CD4-positive, CD25-positive, alpha-beta regulatory T cell (primary cell): ENCODE results near the gene FAM83B. TPM values are rescaled to one million over a fixed set of nuclear protein-coding genes. Genes with fewer than 3 reads are reported as not detected.

ENCODE experiments used
- ATAC-seq, 2 donors: fragments of 150-1000 bp; cut with Tn5 transposase; one replicate each; pipeline ENCODE4 v1.10.0; 2021; ENCODE audit warnings: low read depth in 2 of 2, moderate number of reproducible peaks in 2 of 2, moderate library complexity in 1 of 2
- DNase-seq, 3 donors: peaks; one replicate each; pipeline versions ENCODE4 v3.0.0 to v3.0.0-alpha.2; 2012 to 2022; ENCODE audit warnings: mixed read lengths in 1 of 3
- H3K27ac ChIP-seq: one replicate; pipeline ENCODE4 v1.7.0; 2013; ENCODE audit warnings: mild to moderate bottlenecking, low read length; ENCODE audit not compliant: insufficient read depth, poor library complexity, severe bottlenecking
- H3K27me3 ChIP-seq: one replicate; pipeline ENCODE4 v1.7.0; 2013; ENCODE audit warnings: low read length; ENCODE audit not compliant: control insufficient read depth, insufficient read depth
- H3K36me3 ChIP-seq: one replicate; pipeline ENCODE4 v1.7.0; 2013; ENCODE audit warnings: mild to moderate bottlenecking, low read length, moderate library complexity; ENCODE audit not compliant: control insufficient read depth, insufficient read depth
- H3K4me1 ChIP-seq: 2 replicates; pipeline ENCODE4 v1.7.0; 2013; ENCODE audit warnings: mild to moderate bottlenecking, low read length; ENCODE audit not compliant: insufficient read depth, control insufficient read depth, poor library complexity, severe bottlenecking
- H3K4me3 ChIP-seq: one replicate; pipeline ENCODE4 v1.7.0; 2013; ENCODE audit warnings: low read depth, mild to moderate bottlenecking, low read length, moderate library complexity
- H3K9me3 ChIP-seq, 2 experiments: 1 replicate in 1 of 2; 2 replicates in 1 of 2; pipeline ENCODE4 v1.7.0; 2013; ENCODE audit warnings: low read length in 2 of 2, mild to moderate bottlenecking in 1 of 2, moderate library complexity in 1 of 2; ENCODE audit not compliant: control insufficient read depth in 2 of 2
- H3K27ac Mint-ChIP-seq, 3 donors: one replicate each; pipeline ENCODE4 v1.8.0; 2020 to 2022; ENCODE audit warnings: mild to moderate bottlenecking in 3 of 3, mixed read lengths in 3 of 3, moderate library complexity in 2 of 3
- H3K27me3 Mint-ChIP-seq: one replicate; pipeline ENCODE4 v1.8.0; 2022; ENCODE audit warnings: mild to moderate bottlenecking, mixed read lengths
- H3K36me3 Mint-ChIP-seq: one replicate; pipeline ENCODE4 v1.8.0; 2020; ENCODE audit warnings: mixed read lengths
- H3K4me1 Mint-ChIP-seq, 4 donors: one replicate each; pipeline ENCODE4 v1.8.0; 2020 to 2022; ENCODE audit warnings: mixed read lengths in 4 of 4, mild to moderate bottlenecking in 1 of 4
- H3K4me3 Mint-ChIP-seq, 4 donors: one replicate each; pipeline ENCODE4 v1.8.0; 2020 to 2022; ENCODE audit warnings: mild to moderate bottlenecking in 4 of 4, mixed read lengths in 4 of 4, moderate library complexity in 3 of 4
- H3K9me3 Mint-ChIP-seq, 7 donors: one replicate each; pipeline ENCODE4 v1.8.0; 2020 to 2022; ENCODE audit warnings: mixed read lengths in 7 of 7, mild to moderate bottlenecking in 3 of 7, moderate library complexity in 2 of 7
- polyA plus RNA-seq, 4 donors: library from polyadenylated mRNA; unstranded; fragments of 300-500 nt; fragmentation: Illumina TruSeq; gene quantifications; one replicate each; pipeline ENCODE4 v1.2.3, GENCODE V29; 2021
- total RNA-seq: library from RNA; stranded (reverse); gene quantifications from one replicate; pipeline ENCODE4 v1.2.3, GENCODE V29; 2022

FAM83B gene
- total and polyA plus RNA-seq, 5 donors from 2014 or later = not detected

DNA sequence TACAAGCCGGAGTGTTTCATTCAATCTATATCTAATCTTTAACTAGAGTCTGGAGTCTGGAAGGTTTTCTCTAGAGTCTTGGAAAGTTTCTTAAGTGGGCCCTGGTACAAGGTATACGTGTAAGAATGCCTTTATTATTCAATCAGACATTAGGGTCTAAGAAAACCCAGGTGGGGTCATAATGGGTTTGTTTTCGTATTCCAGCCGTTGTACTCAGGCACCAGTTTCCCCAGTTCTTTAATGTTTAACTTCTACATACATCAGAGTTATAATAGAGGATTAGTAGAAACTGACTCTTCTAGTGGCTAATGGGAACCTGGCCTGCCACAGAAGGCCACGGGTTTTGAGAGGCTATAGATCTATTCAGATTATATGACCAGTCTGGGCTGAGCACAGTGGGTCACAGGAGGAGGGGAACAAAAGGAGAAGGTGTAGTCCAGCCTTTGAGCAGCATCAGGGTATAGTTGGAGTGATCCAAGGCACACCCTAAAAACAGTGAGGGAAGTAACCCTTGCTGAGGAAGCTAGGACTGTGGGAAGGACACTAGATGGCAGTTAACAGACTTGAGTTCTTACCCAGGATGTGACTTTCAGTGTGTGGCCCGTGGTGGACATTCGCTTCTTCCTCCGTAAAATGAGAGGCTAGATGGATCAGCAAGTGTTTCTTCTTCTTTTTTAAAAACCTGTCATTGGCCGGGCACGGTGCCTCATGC lies 15.5 kb downstream of the FAM83B start:
- H3K36me3 ChIP-seq = no peaks in the 10 kb centered on the region
- no peaks in the 10 kb centered on the region for H3K27me3 Mint-ChIP-seq
- no peak overlapping the region for H3K27ac Mint-ChIP-seq
- H3K4me1 ChIP-seq = no peaks in the 10 kb centered on the region
- H3K36me3 Mint-ChIP-seq = no peaks in the 10 kb centered on the region
- H3K27ac ChIP-seq = no peak overlapping the region
- no peak overlapping the region for H3K4me3 ChIP-seq
- DNase-seq = no peak
- H3K9me3 Mint-ChIP-seq = peaks cover 2 to 7% (median 5%) of the 10 kb centered on the region in 7 donors
- no peaks in the 10 kb centered on the region for H3K27me3 ChIP-seq
- no peaks in the 10 kb centered on the region for H3K4me1 Mint-ChIP-seq
- H3K4me3 Mint-ChIP-seq = no peak overlapping the region
- peaks cover 0 to 1% of the 10 kb centered on the region in 2 experiments for H3K9me3 ChIP-seq
- no peak for ATAC-seq

DNA sequence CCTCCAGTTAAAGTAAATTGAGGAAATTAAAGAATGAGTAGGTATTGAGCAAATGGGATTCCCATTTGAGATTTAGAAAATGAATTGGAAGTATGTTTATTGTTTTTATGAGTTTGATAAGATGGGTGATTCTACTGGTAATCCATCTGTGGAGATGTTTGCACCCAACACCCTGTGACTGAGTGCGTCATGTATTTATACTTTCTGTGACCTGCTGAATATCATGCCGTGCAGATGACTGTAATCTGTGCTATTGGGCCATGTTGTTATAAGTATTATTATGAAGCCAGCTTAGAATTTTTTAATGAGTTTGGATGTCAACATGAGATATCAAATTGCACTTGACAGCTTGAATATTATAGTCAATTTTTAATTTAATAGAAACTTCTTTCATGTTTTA lies 17.7 kb downstream of the FAM83B start:
- H3K36me3 ChIP-seq = no peaks in the 10 kb centered on the region
- H3K27me3 ChIP-seq = no peaks in the 10 kb centered on the region
- H3K36me3 Mint-ChIP-seq = no peaks in the 10 kb centered on the region
- H3K27ac Mint-ChIP-seq = no peak overlapping the region
- H3K9me3 Mint-ChIP-seq = peaks cover 2 to 8% (median 3%) of the 10 kb centered on the region in 7 donors
- H3K27me3 Mint-ChIP-seq = peaks cover 4% of the 10 kb centered on the region
- peaks cover 0 to 3% (median 0%) of the 10 kb centered on the region in 4 donors for H3K4me1 Mint-ChIP-seq
- no peak overlapping the region for H3K4me3 ChIP-seq
- ATAC-seq (no peak), DNase-seq (no peak)
- H3K4me3 Mint-ChIP-seq = no peak overlapping the region
- no peaks in the 10 kb centered on the region for H3K4me1 ChIP-seq
- H3K27ac ChIP-seq = no peak overlapping the region
- H3K9me3 ChIP-seq = peaks cover 0 to 1% of the 10 kb centered on the region in 2 experiments

DNA sequence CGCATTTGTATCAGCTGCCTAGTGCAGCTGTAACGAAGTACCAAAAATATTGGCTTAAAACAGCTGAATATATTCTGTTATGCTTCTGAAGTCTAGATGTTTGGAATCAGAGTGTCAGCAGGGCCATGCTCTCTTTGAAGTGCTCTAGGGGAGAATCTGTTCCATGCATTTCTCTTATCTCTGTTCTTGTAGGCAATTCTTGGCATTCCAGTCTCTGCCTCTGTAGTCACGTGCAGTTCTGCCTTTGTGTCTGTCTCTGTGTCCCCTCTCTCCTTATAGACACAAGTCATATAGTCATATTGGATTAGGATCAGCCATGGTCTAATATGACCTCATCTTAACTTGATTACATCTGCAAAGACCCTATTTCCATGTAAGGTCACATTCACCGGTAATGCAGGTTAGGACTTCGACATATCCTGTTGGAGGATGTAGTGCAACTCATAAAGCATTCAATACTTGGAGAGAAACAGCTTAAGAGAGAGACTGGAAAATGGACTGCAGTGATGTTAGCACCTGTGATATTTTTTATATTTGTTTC lies 18.6 kb downstream of the FAM83B start:
- no peak overlapping the region for H3K4me3 ChIP-seq
- H3K27me3 ChIP-seq = no peaks in the 10 kb centered on the region
- Mint-ChIP-seq H3K4me3 (no peak overlapping the region), H3K9me3 (peaks cover 2 to 13% (median 4%) of the 10 kb centered on the region in 7 donors), H3K4me1 (peaks cover 0 to 4% (median 0%) of the 10 kb centered on the region in 4 donors), H3K36me3 (no peaks in the 10 kb centered on the region), H3K27me3 (peaks cover 4% of the 10 kb centered on the region), H3K27ac (no peak overlapping the region)
- no peak overlapping the region for H3K27ac ChIP-seq
- ATAC-seq = no peak
- no peaks in the 10 kb centered on the region for H3K36me3 ChIP-seq
- H3K4me1 ChIP-seq = no peaks in the 10 kb centered on the region
- no peaks in the 10 kb centered on the region for H3K9me3 ChIP-seq
- DNase-seq = no peak

DNA sequence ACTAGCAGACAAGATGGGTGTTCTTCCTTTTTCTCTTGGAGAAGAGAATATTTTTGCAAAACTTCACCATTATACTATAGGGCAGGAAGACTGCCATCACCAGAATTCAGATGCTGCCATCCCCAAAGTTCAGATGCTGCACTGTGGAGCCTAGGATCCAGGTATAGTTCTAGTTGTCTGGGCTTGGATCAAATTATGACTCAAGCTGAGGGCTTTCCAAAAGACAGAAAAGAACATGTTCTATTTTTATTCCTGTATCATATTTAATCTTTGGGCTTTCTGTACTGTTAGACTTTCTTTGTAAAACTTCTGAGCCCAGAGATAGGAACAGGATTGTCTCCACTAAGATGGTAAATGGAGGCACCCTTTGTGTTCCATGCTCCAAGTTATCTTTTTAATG lies 22.0 kb downstream of the FAM83B start:
- no peak overlapping the region for H3K27ac ChIP-seq
- H3K9me3 ChIP-seq = no peaks in the 10 kb centered on the region
- H3K4me3 ChIP-seq = no peak overlapping the region
- DNase-seq (no peak), ATAC-seq (no peak)
- no peaks in the 10 kb centered on the region for H3K36me3 Mint-ChIP-seq
- no peak overlapping the region for H3K27ac Mint-ChIP-seq
- H3K36me3 ChIP-seq = no peaks in the 10 kb centered on the region
- H3K27me3 Mint-ChIP-seq = peaks cover 4% of the 10 kb centered on the region
- peaks cover 2 to 12% (median 4%) of the 10 kb centered on the region in 7 donors for H3K9me3 Mint-ChIP-seq
- H3K4me1 Mint-ChIP-seq = peaks cover 0 to 4% (median 0%) of the 10 kb centered on the region in 4 donors
- H3K27me3 ChIP-seq = no peaks in the 10 kb centered on the region
- no peaks in the 10 kb centered on the region for H3K4me1 ChIP-seq
- H3K4me3 Mint-ChIP-seq = no peak overlapping the region

DNA sequence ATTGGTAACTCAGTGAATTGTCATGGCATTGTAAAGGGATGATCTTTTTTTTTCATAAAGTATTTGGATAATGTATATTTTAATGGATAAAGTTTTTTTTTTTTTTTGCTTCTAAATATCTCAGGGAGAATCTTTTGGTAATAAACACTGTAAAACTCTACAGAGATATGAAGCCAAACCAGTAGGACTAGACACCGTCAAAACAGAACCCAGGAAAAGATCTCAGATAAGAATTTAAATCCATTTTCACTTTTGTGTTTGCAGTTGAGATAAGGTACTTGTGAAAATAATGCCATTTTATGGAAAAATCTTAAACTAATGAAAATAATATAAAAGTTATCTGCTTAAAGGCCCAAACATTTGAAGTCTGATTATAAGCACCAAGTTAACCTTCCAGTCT lies 27.0 kb downstream of the FAM83B start:
- Histone ChIP-seq H3K4me1 (no peaks in the 10 kb centered on the region), H3K36me3 (no peaks in the 10 kb centered on the region), H3K27ac (no peak overlapping the region), H3K4me3 (no peak overlapping the region), H3K9me3 (no peaks in the 10 kb centered on the region), H3K27me3 (no peaks in the 10 kb centered on the region)
- peaks cover 3% of the 10 kb centered on the region for H3K27me3 Mint-ChIP-seq
- no peaks in the 10 kb centered on the region for H3K36me3 Mint-ChIP-seq
- H3K4me1 Mint-ChIP-seq = peaks cover 0 to 4% (median 0%) of the 10 kb centered on the region in 4 donors
- peaks cover 0 to 17% (median 4%) of the 10 kb centered on the region in 7 donors for H3K9me3 Mint-ChIP-seq
- H3K27ac Mint-ChIP-seq = no peak overlapping the region
- DNase-seq (no peak), ATAC-seq (no peak)
- H3K4me3 Mint-ChIP-seq = no peak overlapping the region

DNA sequence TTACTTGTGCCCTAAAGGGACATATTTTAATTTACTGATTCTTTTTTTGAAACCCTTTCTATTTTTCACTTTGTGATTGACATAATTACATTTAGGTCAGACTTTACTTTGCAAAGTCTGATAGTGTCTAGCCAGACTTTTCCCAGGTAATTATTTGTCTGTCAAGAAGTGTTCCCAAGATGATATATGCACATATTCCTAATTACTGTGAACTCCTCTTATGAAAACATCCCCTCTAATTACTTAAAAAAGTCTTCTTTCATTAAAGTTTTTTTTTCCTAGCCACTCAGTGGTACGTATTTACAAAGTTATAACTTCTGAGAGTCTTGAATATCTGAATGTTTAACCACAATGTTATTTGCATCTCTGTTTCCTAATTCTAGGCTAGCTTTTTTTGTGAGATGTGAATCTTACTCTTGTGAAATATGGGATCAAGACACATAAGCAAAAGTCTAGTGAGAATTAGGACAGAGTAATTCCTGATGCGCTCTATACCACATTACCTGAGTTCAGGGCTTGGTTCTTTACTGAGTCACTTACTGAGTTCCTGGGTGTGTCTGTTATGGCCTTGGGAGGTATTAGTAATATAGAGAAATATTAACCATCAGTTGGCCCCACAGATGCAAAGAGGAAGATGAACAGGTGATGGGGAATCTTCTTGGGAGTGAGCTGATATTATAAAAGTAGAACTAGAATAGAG lies 27.9 kb downstream of the FAM83B start:
- no peaks in the 10 kb centered on the region for H3K36me3 ChIP-seq
- H3K9me3 ChIP-seq = no peaks in the 10 kb centered on the region
- no peaks in the 10 kb centered on the region for H3K27me3 ChIP-seq
- no peaks in the 10 kb centered on the region for H3K36me3 Mint-ChIP-seq
- ATAC-seq (no peak), DNase-seq (no peak)
- H3K4me1 Mint-ChIP-seq = no peaks in the 10 kb centered on the region
- H3K4me3 ChIP-seq = no peak overlapping the region
- H3K27me3 Mint-ChIP-seq = no peaks in the 10 kb centered on the region
- H3K4me1 ChIP-seq = no peaks in the 10 kb centered on the region
- H3K9me3 Mint-ChIP-seq = peaks cover 0 to 12% (median 4%) of the 10 kb centered on the region in 7 donors
- H3K27ac Mint-ChIP-seq = no peak overlapping the region
- H3K4me3 Mint-ChIP-seq = no peak overlapping the region
- H3K27ac ChIP-seq = no peak overlapping the region

DNA sequence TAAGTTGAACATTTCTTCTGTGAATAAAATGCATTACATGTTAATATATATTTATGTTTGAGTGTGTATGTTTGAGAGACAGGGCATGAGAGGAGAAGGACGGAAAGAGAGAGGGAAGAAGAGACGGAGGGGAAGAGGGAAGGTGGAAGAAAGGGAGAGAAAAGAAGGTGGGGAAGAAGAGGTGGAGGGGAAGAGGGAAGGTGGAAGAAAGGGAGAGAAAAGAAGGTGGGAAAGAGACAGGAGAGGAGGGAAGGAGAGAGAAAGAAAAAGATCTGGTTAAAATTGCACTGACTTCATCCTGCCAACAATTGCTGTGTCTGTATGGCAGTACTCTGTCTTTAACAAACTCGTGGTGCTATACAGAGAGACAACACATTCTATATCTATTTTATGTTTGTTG lies 29.0 kb downstream of the FAM83B start:
- DNase-seq (no peak), ATAC-seq (no peak)
- no peaks in the 10 kb centered on the region for H3K36me3 ChIP-seq
- Mint-ChIP-seq H3K27ac (no peak overlapping the region), H3K36me3 (no peaks in the 10 kb centered on the region), H3K4me1 (no peaks in the 10 kb centered on the region), H3K27me3 (no peaks in the 10 kb centered on the region), H3K4me3 (no peak overlapping the region), H3K9me3 (peaks cover 0 to 10% (median 4%) of the 10 kb centered on the region in 7 donors)
- H3K9me3 ChIP-seq = no peaks in the 10 kb centered on the region
- no peaks in the 10 kb centered on the region for H3K27me3 ChIP-seq
- no peak overlapping the region for H3K27ac ChIP-seq
- no peaks in the 10 kb centered on the region for H3K4me1 ChIP-seq
- no peak overlapping the region for H3K4me3 ChIP-seq
